AG04449 (cell line): ENCODE data around the gene UFC1.
"Not testable (repeated sequence)": the region's sequence is repeated elsewhere in the genome, so short reads cannot be mapped to it uniquely, and the experiment has no call there.

Source experiments
- CTCF ChIA-PET: fragments of 350-600 bp; formaldehyde crosslinking; extraction: SDS; loops from one replicate; lab custom pipeline; 2021; ENCODE audit warnings: antibody characterized with exemption; lab: Yijun Ruan, JAX
- POLR2A ChIA-PET: fragments of 400-600, 350-600 bp; formaldehyde crosslinking; extraction: SDS; loops from one replicate; lab custom pipeline; 2020; ENCODE audit warnings: antibody characterized with exemption, inconsistent platforms; lab: Yijun Ruan, JAX
- DNase-seq: peaks from one replicate; pipeline ENCODE4 v3.0.0-alpha.2; 2010; ENCODE audit warnings: low read depth, low spot score
- H3K4me3 ChIP-seq: 2 replicates; pipeline ENCODE4 v1.5.1; 2011; ENCODE audit warnings: low read depth, mild to moderate bottlenecking, control low read depth, low read length
- TF ChIP-seq, protein P1 (sequence below): IDR thresholded peaks from one replicate; pipeline ENCODE4 v1.5.1; 2011; ENCODE audit warnings: mild to moderate bottlenecking, moderate library complexity, low read length, control low read depth, inconsistent platforms; ENCODE audit not compliant: insufficient read depth; ENCODE audit errors: missing control alignments

Gene UFC1

DNA sequence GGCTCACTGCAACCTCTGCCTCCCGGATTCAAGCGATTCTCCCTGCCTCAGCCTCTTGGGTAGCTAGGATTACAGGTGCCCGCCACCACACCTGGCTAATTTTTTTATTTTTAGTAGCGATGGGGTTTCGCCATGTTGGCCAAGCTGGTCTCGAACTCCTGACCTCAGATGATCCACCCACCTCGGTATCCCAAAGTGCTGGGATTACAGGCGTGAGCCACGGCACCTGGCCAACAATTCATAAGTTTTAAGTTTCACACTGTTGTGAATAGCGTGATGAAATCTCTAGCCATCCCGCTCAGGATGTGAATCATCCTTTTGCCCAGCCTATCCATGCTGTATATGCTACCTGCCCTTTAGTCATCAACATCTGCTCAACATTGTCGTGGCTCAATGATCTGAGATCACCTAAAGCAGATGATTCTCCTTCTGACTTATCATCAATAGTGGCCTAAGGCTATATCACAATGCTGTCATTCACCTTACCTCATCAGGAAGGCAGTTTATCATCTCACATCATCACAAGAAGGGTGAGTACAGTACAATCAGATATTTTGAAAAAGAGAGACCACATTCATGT, 38.6 kb upstream of the UFC1 start:
- CTCF ChIA-PET: interaction anchor here (2.2 to 6.8 kb wide), 2 partner anchors 14 to 18 kb away, joined by 6 to 57 read pairs; partner anchors contain the start of gene KLHDC9
- H3K4me3 ChIP-seq: no peak overlapping the region
- POLR2A ChIA-PET: interaction anchor here (0.6 kb wide), 1 partner anchor 17 kb away, joined by 3 read pairs; the partner anchor contains the start of gene DEDD
- no peak for DNase-seq
- TF ChIP-seq, protein P1, sequence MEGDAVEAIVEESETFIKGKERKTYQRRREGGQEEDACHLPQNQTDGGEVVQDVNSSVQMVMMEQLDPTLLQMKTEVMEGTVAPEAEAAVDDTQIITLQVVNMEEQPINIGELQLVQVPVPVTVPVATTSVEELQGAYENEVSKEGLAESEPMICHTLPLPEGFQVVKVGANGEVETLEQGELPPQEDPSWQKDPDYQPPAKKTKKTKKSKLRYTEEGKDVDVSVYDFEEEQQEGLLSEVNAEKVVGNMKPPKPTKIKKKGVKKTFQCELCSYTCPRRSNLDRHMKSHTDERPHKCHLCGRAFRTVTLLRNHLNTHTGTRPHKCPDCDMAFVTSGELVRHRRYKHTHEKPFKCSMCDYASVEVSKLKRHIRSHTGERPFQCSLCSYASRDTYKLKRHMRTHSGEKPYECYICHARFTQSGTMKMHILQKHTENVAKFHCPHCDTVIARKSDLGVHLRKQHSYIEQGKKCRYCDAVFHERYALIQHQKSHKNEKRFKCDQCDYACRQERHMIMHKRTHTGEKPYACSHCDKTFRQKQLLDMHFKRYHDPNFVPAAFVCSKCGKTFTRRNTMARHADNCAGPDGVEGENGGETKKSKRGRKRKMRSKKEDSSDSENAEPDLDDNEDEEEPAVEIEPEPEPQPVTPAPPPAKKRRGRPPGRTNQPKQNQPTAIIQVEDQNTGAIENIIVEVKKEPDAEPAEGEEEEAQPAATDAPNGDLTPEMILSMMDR: no peak

DNA sequence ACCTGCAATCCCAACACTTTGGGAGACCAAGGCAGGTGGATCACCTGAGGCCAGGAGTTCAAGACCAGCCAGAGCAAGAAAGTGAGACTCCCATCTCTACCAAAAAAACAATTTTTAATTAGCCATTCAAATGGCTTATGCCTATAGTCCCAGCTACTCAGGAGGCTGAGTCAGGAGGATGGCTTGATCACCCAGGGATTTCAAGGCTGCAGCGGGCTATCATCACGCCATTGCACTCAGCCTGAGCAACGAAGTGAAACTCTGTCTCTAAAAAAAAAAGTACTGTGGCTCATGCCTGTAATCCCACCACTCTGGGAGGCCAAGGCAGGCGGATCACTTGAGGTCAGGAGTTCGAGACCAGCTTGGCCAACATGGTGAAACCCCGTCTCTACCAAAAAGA, 37.8 kb upstream of the UFC1 start:
- H3K4me3 ChIP-seq, POLR2A ChIA-PET, DNase-seq: not testable (repeated sequence)
- CTCF ChIA-PET: interaction anchor here (1.1 to 6.8 kb wide), 5 partner anchors 10 to 44 kb away, joined by 3 to 57 read pairs (median 6); partner anchors contain the start of gene KLHDC9

DNA sequence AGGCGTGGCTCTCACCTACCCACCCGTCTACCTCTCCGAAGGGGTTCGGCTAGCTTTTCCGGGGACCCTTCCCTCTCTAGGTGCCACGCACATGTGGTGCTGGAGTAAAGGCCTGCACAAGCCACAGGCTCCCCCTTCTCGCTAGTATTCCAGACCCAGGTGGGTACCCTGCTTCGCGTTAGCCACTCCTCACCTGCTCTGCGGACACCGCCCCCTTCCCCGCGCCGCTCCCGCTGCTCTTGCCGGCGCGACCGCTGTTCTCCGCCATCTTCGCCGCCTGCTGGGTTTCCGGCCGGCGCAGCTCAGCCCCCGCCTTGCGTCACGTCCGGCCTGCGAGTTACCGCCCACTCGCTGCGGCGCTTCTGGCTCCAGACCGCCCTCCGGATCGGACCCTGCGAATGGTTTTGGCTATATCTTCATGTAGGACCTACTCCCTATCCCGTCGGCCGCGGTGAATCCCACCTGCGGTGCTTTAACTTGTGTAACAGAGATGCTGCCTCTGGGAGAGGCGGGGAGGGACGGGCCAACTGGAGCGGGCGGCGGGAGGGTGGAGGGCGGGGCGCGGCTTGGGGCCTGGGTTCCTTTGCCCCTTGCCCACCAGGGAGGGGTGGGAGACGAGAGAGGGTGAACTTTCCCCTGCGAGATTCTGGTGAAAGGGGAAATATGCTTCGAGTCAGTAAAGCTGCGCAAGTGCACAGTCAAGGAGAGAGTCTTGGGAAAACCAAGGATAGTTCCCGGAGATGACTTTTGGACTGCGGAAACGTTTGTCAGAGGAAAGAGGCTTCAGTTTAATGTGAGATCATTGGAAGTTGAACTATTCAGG, 35.8 kb upstream of the UFC1 start, which contains the start of the genes NIT1 and PFDN2:
Gene NIT1, plus strand, starts transcription at position 347 of the 823 bp plus-strand sequence. Its CDS starts 72 bp downstream, at position 419.
Gene PFDN2, minus strand, starts transcription at position 279 of the 823 bp plus-strand sequence. Its CDS starts 11 bp downstream, at position 268.
- POLR2A ChIA-PET: interaction anchor here (0.6 to 1.1 kb wide), 2 partner anchors 15 to 73 kb away, joined by 3 to 6 read pairs; no protein-coding TSS in a partner anchor
- TF ChIP-seq, protein P1: no peak
- DNase-seq: no peak
- CTCF ChIA-PET: interaction anchor here (0.9 to 6.8 kb wide), 8 partner anchors 10 to 124 kb away, joined by 3 to 57 read pairs (median 4); partner anchors contain the start of gene KLHDC9
- H3K4me3 ChIP-seq: peak within 1 kb of the TSS; percentile 98

DNA sequence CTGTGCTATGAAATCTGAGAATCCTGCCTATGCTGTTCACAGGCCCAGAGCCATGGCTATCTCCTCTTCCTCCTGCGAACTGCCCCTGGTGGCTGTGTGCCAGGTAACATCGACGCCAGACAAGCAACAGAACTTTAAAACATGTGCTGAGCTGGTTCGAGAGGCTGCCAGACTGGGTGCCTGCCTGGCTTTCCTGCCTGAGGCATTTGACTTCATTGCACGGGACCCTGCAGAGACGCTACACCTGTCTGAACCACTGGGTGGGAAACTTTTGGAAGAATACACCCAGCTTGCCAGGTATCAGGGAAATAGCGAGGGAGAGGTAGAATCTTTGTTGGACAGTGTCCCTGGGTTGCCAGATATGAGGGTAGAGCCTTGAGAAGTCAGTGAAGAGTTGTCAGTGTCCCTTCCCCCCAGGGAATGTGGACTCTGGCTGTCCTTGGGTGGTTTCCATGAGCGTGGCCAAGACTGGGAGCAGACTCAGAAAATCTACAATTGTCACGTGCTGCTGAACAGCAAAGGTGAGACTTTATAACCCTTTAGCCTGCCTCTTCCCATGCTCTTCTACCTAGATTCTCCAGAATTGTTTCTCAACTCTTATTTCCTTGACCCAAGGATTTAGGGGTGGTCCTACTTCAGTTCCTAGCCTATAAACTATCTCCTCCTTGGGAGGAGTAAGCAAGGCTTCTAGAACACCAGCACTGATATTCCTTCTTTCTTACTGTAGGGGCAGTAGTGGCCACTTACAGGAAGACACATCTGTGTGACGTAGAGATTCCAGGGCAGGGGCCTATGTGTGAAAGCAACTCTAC, 34.5 kb upstream of the UFC1 start:
- TF ChIP-seq, protein P1: peak; percentile 30
- CTCF ChIA-PET: interaction anchor here (0.9 to 2.6 kb wide), 3 partner anchors 9 to 125 kb away, joined by 4 to 8 read pairs (median 4); no protein-coding TSS in a partner anchor
- POLR2A ChIA-PET: no interaction called here
- DNase-seq: no peak
- H3K4me3 ChIP-seq: peak overlapping the region; percentile 98

DNA sequence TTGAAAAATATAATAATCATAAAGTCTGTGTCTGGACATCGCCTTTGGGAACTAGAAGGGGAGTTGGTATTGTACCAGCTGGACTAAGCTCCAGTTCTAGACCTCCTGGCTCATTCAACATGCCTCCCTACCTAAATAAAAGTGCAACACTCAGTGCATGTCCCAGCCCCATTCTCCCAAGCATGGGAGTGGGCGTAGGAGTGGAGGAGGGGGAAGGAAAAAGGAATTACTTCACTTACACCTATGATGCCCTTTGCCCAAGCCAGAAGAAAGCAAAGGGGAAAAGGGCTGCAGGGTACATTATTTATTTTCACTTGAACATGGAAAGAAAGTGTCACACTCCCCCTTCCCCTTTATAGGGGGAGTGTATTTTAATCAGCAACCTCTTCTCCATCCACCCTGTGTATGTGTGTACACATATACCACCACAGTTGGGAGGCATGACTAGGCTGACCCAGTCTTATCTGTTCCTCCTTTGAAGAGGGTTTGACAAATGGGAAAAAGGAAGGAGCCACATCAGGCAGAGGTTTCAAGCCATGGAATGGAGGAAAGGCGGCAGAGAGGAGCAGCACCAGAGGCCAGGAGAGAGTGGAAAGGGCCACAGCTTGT, 32.6 kb upstream of the UFC1 start:
- CTCF ChIA-PET: interaction anchor here (0.7 to 1.0 kb wide), 2 partner anchors 14 to 24 kb away, joined by 3 to 5 read pairs; no protein-coding TSS in a partner anchor
- TF ChIP-seq, protein P1: no peak
- H3K4me3 ChIP-seq: no peak overlapping the region
- no peak for DNase-seq
- POLR2A ChIA-PET: interaction anchor here (0.9 kb wide), 1 partner anchor 11 kb away, joined by 5 read pairs; the partner anchor contains the start of gene DEDD
